GM21360 (cell line): Measurements from ENCODE around the gene CD180.
"Not testable (repeated sequence)": the region's sequence is repeated elsewhere in the genome, so short reads cannot be mapped to it uniquely, and the experiment has no call there.

Experiments
- ATAC-seq: cut with Tn5 transposase; IDR thresholded peaks from one replicate; pipeline ENCODE4 v1.9.1; 2021; ENCODE audit warnings: mild to moderate bottlenecking, moderate library complexity; ENCODE audit not compliant: unreplicated experiment

The CD180 gene

DNA sequence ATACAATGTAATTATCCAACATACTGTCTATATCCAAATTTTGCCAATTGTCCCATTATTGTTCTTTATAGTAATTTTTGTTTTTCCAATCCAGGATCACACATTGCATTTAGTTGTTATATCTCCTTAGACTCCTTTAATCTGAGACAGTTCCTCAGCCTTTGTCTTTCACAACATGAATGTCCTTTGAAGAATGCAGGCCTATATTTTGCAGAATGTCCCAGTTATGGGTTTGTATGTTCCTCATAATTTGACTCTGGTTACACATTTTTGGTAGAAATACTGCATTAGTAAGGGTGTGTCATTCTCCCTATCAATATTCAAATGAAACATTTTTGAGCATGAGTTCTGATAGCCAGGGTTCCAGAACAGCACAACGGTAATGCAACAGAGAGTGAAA is 6.7 kb downstream of the CD180 start:
- no peak for ATAC-seq

GRCh38 chr5:67189079-67189354 is 7.6 kb downstream of the CD180 start:
- no peak for ATAC-seq

DNA sequence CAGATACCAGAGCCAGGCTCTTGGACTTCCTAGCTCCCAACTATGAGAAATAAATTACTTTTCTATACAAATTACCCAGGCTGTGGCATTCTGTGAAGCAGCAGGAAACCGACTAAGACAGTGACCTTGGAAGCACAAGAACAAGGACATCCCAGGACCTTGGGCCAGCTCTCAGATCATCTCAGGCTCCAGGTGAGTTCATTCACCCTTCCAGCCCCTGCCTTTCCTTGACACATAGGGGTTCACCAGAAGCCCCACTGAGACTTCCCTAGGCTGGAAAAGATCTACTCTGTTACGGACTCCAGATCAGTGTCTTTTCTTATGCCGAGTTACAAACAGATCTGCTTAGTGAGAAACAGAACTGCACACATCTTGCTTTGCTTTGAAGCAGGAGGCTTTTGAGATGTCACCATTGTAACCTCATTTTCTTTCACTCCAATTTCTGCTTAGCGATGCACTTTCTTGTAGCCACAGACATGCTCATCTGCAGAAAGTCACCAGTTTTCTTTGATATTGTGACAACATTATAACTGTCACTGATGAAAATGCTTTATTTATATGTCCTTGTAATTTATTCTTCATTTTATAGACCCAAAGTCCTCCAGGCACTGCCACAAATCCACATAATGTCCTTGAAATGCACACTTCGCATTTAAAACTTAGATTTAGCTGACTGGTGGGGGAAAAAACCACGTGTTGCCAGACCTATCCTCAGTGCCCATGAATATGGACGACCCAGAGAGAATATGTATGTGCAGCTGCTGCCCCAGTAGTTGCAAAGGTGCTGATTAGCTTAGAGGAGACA is 8.1 kb downstream of the CD180 start:
- ATAC-seq = no peak

GRCh38 chr5:67187006-67187715 is 9.4 kb downstream of the CD180 start:
- ATAC-seq = peak; percentile 51

DNA sequence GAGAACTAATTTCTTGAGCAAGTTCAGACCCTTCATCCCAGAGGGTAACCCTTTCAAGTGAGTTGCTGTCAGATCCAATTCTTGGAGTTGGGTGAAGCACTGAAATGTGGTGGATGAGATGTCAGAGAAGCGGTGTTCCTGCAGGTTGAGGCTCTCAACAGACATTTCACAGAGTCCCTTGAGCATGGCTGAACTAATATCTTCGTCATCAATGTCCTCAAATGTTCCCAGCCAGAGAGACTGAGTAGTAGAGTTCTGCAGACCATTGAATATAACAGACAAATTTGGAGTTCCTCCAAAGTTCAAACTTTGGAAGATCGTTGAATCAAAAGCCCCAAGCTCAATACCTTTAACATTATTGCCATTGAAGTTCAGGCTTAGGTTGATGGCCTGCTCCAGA is 12.7 kb downstream of the CD180 start:
- no peak for ATAC-seq

DNA sequence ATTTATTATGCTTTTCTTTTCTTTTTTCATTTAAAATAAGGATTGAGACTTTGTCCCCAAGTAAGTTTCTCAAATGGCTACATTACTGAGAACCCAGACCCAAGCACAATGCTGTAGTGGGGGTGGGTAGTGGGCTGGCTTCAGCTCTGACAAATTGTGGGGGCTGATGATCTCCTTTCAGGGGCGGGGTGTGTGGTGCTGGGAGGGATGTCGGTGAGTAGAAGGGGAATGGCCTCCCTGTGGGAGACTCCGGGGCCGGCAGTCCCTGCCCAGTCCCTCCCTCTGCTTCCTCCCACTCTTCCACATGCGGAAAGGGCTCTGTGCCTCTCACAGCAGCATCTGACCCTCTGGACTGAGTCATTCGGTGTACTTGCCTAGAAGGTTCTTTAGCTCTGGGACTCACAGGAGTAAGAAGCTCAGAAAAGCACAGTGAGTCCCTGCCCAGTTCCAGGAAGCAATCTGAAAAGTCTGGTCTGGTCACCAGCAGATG is 14.3 kb downstream of the CD180 start:
- no peak for ATAC-seq

DNA sequence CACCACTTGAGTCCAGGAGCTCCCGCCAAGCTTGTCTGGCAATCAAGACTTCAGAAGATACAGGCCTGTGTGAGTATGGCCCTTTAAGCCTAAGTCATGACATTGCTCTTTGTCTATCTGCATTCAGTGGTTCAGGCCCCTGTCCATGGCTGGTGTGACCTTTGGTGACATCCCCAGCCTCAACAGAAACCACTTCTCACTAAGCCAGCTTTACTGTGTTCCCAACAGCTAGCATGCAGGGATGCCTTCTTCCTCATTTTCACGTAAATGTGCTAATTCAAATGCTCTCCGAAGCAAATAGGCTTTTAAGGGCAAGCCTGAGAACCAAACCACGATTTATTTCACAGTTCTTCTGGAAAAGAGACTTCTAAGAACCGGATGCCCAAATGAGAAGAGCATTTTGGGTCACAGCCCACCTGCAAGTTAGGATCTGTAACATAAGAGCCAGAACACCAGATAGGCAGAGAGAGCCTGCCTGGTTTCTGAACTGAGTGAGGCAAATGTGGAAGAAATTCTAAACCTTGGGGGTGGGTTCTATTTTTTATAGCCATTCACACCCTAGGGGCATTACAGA is 14.9 kb downstream of the CD180 start:
- ATAC-seq = no peak

DNA sequence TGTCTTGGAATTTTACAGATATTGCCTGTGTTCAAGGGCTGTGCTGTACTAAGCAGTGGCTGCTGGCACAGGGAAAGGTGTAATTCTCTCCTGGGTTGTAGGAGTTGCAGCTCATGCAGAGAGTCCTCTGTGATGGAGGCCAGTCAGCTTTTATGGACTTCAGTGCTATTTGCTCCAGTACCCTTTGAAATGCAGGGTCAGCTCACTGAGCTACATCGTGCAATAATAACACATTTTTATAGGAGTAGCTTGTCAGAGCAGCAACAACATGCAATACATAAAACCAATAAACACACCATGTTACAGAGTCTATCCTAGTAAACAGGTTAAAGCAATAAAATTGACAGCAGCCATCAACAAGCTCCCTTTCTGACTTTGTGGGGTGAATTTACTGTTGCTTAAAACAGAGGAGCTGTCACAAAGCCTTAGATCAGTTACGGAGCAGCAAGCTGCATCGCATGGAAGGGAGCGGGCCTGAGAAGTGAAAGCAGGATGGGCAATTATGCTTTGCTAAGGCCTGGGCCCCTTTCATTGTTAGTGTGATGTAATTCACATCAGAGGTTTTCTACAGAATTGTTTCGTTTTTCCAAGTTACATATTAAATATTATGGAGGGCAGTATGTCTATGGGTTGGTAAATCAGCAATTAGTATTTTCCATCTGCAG is 16.8 kb downstream of the CD180 start:
- no peak for ATAC-seq

DNA sequence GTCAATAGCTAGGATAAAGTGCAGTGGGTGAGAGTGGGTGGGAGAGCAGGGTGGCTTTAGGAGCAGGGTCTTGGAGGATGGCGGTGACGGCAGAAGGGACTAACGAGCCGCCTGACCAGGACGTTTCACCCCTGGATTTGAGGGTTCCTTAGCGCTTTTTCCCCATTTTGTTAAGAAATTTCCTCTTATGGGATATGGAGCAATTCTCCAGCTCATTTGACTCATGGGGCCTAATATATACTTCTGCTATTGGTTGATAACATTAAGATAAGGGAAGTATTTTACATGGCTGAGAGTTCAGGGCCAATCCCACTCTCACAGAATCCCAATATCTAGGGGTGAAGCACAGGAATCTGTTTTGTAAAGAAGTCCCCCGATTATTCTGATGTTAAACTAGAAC is 17.6 kb downstream of the CD180 start:
- ATAC-seq = no peak

DNA sequence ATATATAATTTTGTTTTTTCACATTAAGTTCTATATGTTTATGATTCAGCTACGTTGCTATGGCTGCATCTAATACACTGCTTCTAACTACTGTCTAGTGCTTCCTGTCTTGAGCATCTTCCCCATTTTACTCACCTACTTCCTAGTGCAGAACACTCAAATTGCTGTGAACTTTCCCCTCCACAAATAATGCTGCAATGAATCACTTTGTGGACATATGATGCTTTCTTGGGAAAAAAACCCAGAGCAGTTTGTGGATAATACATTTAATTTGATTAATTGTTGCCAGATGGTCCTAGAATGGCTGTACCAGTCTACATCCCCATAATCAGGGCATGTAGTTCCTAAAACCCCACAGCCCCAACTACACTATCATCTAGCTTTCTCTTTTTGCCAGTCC is 18.5 kb downstream of the CD180 start:
- ATAC-seq = no peak

DNA sequence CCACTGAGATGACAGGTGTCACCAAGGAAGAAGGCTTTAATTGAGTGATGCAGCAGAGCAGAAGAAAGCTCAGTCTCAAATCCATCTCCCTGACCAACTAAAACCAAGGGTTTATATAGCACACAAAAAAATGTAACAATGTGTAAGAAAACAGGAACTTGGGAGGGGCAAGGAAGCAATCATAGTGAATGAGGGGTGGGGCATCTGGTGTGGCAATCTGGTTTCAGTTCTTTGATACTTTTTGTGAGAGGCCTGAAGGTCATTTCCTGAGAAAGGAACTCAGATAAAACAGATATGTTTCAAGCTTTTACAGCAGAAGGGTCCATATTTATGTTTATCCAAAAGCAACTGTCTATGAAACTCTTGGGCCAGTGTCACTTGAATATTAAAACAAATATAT is 19.7 kb downstream of the CD180 start:
- no peak for ATAC-seq

DNA sequence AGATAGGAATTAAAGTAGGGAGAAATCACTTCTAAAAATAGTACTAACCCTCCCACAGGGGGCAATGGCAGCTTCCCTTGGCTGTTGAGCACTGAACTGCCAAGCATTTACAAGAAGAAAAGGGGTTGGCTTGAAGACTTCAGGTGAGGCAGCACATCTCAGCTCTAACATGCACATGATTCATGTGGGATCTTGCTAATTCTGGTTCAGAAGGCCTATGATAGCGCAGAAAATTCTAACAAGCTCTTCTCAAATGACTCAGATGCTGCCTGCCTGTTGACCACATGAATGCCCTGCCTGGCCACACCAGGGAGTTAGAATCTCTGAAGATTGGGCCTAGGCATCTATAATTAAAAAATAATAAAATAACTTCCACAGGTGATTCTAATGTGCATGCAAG is 22.6 kb downstream of the CD180 start:
- no peak for ATAC-seq

GRCh38 chr5:67173351-67173750 is 23.2 kb downstream of the CD180 start:
- not testable (repeated sequence) for ATAC-seq

GRCh38 chr5:67170767-67171166 is 25.8 kb downstream of the CD180 start:
- ATAC-seq = no peak

GRCh38 chr5:67168069-67168468 is 28.5 kb downstream of the CD180 start:
- ATAC-seq = no peak

GRCh38 chr5:67166460-67167285 is 29.9 kb downstream of the CD180 start:
- no peak for ATAC-seq

GRCh38 chr5:67165526-67166459 is 30.8 kb downstream of the CD180 start:
- no peak for ATAC-seq

DNA sequence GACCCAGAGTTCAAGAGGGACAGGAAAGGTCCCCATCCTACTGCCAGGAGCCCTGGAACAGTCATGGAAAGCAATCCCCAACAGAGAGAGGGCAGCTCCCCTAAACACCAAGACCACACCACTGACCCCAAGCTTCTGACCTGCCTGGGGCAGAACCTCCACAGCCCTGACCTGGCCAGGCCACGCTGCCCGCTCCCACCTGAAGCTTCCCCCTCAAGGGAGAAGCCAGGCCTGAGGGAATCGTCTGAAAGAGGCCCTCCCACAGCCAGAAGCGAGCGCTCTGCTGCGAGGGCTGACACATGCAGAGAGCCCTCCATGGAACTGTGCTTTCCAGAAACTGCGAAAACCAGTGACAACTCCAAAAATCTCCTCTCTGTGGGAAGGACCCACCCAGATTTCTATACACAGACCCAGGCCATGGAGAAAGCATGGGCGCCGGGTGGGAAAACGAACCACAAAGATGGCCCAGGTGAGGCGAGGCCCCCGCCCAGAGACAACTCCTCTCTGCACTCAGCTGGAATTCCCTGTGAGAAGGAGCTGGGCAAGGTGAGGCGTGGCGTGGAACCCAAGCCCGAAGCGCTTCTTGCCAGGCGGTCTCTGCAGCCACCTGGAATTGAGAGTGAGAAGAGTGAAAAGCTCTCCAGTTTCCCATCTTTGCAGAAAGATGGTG is 31.6 kb downstream of the CD180 start:
- ATAC-seq = no peak
